ENCODE measurements around the gene DNALI1. TPM values are rescaled to one million over a fixed set of nuclear protein-coding genes. Genes with fewer than 3 reads are reported as not detected.

DNALI1 gene
- total and polyA plus RNA-seq, 2 of the 4 experiments (the other 2 are of a cell fraction): 9.1 to 10.1 TPM

DNA sequence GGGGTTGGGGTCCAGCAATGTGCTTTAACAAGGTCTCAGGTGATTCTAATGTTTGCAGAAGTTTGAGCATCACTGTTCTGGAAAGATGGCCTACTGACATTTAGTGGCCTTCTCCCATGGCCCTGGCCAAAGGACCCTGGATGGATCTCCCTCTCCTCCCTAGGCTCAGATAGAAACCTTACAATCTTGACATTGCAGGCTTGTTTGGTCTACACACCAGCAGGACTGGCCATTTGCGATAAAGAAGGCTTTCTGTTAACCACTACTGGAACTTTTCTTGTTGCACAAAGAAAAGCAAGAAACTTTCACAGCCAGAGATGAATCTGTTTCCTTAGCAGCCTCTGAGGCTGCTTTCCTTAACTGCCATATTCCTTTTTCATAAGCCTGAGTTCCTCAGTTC, 6.2 kb downstream of the DNALI1 start:
- ATAC-seq (ENCODE audit: low read depth) (no peak), DNase-seq (no peak)
- in situ Hi-C loops (cut with MboI; ENCODE audit: low sequenced_read_pairs): no loop called here
- Histone ChIP-seq H3K14ac (replicated peaks; ENCODE audit: low read depth, low read length) (no peak overlapping the region), H2BK15ac (ENCODE audit: low read depth, low read length) (no peak overlapping the region), H3K4me1 (ENCODE audit: control insufficient read depth, insufficient read depth, low read length) (no peaks in the 10 kb centered on the region), H3K18ac (ENCODE audit: low read depth, low read length) (no peak overlapping the region), H3K23ac (ENCODE audit: low read depth, low read length) (no peak overlapping the region), H3K4me2 (ENCODE audit: low read depth, low read length) (no peak overlapping the region), H4K91ac (ENCODE audit: insufficient read depth, low read depth, low read length) (no peak overlapping the region), H4K20me1 (ENCODE audit: insufficient read depth, low read length) (no peaks in the 10 kb centered on the region; the same call in 1 of the 2 replicates), H3K9me3 (ENCODE audit: control insufficient read depth, insufficient read depth, low read length) (no peaks in the 10 kb centered on the region), H4K8ac (ENCODE audit: low read depth in 2 of 2, low read length in 2 of 2) (no peak overlapping the region), H3K9me1 (ENCODE audit: insufficient read depth, low read length) (no peaks in the 10 kb centered on the region), H2BK5ac (ENCODE audit: low read depth, low read length, poor library complexity, severe bottlenecking) (no peak overlapping the region), H4K5ac (ENCODE audit: low read depth, low read length) (no peak overlapping the region), H3K9ac (ENCODE audit: low read depth, low read length) (no peak overlapping the region), H2BK120ac (ENCODE audit: low read depth, low read length) (no peak overlapping the region), H2AK9ac (replicated peaks; ENCODE audit: low read depth, low read length, poor library complexity) (no peak overlapping the region), H3K27me3 (ENCODE audit: control insufficient read depth, insufficient read depth, low read length) (no peaks in the 10 kb centered on the region), H2BK20ac (ENCODE audit: low read depth, low read length) (no peak overlapping the region), H3K4ac (ENCODE audit: low read depth, low read length) (no peak overlapping the region), H3K27ac (ENCODE audit: insufficient read depth, low read length) (no peak overlapping the region), H2AFZ (replicated peaks; ENCODE audit: low read length, poor library complexity) (no peak overlapping the region), H2AK5ac (ENCODE audit: low read depth, low read length) (no peak overlapping the region), H3K36me3 (ENCODE audit: control insufficient read depth, insufficient read depth, low read length) (peaks cover 31% of the 10 kb centered on the region), H3K56ac (ENCODE audit: extremely low read depth, insufficient read depth, low read length) (no peak overlapping the region), H3K4me3 (ENCODE audit: insufficient read depth, low read depth, low read length) (no peak overlapping the region), H3K79me1 (ENCODE audit: low read depth in 1 of 2, low read length in 2 of 2) (peaks cover 0 to 7% of the 10 kb centered on the region in 2 experiments; a peak in 1 of 4 replicates)
- CTCF ChIA-PET: no interaction called here
- intact Hi-C loops (cut with micrococcal nuclease): no loop called here
- TF ChIP-seq BHLHE40 (IDR thresholded peaks at IDR 0.05; ENCODE audit: low read depth, low read length) (no peak), MAZ (IDR thresholded peaks at IDR 0.05; ENCODE audit: borderline replicate concordance, low read depth, low read length) (no peak), POLR2A (IDR thresholded peaks at IDR 0.05; ENCODE audit: low read depth, low read length) (no peak), FOS (IDR thresholded peaks at IDR 0.05; ENCODE audit: low read depth, low read length) (no peak), RCOR1 (IDR thresholded peaks at IDR 0.05; ENCODE audit: insufficient replicate concordance, low read length) (no peak), MAFK (IDR thresholded peaks at IDR 0.05; ENCODE audit: low read depth, low read length) (no peak), RFX5 (IDR thresholded peaks at IDR 0.05; ENCODE audit: low read depth, low read length) (no peak), CHD1 (IDR thresholded peaks at IDR 0.05; ENCODE audit: low read depth, low read length) (no peak), CTCF (conservative IDR thresholded peaks at IDR 0.05; ENCODE audit: low read depth, low read length) (no peak), SMC3 (IDR thresholded peaks at IDR 0.05; ENCODE audit: low read depth, low read length) (no peak), CEBPB (IDR thresholded peaks at IDR 0.05; ENCODE audit: low read depth, low read length) (no peak), MXI1 (IDR thresholded peaks at IDR 0.05; ENCODE audit: borderline replicate concordance, low read depth, low read length) (no peak), RAD21 (IDR thresholded peaks at IDR 0.05; ENCODE audit: low read length) (no peak), ELK1 (IDR thresholded peaks at IDR 0.05; ENCODE audit: borderline replicate concordance, low read depth, low read length) (no peak)
- TF ChIP-seq, protein P1, sequence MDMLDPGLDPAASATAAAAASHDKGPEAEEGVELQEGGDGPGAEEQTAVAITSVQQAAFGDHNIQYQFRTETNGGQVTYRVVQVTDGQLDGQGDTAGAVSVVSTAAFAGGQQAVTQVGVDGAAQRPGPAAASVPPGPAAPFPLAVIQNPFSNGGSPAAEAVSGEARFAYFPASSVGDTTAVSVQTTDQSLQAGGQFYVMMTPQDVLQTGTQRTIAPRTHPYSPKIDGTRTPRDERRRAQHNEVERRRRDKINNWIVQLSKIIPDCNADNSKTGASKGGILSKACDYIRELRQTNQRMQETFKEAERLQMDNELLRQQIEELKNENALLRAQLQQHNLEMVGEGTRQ (IDR thresholded peaks at IDR 0.05; ENCODE audit: low read depth, low read length): no peak
- POLR2A ChIA-PET (ENCODE audit: unreplicated experiment): interaction anchor here (0.7 kb wide), 1 partner anchor 125 kb away, joined by 4 read pairs; no protein-coding TSS in a partner anchor
- BruUV-seq (replicated peaks): no TSS peak
- dilution Hi-C loops (cut with HindIII; ENCODE audit: low sequenced_read_pairs, unreplicated experiment): no loop called here
- 100% methylated on average over 1 of the region's 1 CpG; no CpG with 5 or more reads in 1 of the 2 experiments for WGBS, 2 experiments (ENCODE audit: extremely low coverage in 2 of 2, insufficient read length in 1 of 2)

Measured in IMR-90 (cell line).